DOHH2 (cell line): Measurements from ENCODE around the gene LDLR.

Experiments
- EZH2phosphoT487 ChIP-seq: fragments of 200-600 bp; sonication (generic); IDR thresholded peaks from 2 replicates; pipeline ENCODE4 v1.6.1; 2017; ENCODE audit warnings: borderline replicate concordance, mild to moderate bottlenecking, antibody characterized with exemption, low read length, moderate library complexity, mixed read lengths
- TF ChIP-seq, protein P1 (sequence below): fragments of 200-600 bp; sonication (generic); IDR thresholded peaks from one replicate; pipeline ENCODE4 v1.5.1; 2014; ENCODE audit warnings: antibody characterized with exemption, mild to moderate bottlenecking, low read depth, low read length; ENCODE audit not compliant: poor library complexity, severe bottlenecking

DNA sequence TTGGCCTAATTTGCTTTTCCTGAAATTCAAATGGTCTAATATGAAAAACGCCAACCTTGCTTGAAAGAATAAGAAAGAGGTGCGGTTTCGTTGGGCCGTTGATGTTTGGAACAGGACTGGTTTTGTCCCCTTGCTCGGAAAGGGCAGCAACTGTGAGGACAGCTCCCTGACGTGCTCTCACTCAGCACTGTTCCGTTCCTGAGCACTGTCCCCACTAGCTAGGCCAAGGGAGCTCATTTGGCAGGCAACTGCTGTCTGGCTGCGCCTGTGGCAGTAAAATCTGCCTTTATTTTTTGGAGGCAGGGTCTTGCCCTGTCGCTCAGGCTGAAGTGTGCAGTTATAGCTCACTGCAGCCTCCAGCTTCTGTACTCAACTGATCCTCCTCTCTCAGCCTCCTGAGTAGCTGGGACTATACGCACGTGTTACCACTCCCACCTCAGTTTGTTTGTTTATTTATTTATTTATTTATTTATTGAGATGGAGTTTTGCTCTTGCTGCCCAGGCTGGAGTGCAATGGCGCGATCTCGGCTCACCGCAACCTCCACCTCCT is 4.5 kb downstream of the LDLR start:
- no peak for TF ChIP-seq EZH2phosphoT487
- TF ChIP-seq, protein P1, sequence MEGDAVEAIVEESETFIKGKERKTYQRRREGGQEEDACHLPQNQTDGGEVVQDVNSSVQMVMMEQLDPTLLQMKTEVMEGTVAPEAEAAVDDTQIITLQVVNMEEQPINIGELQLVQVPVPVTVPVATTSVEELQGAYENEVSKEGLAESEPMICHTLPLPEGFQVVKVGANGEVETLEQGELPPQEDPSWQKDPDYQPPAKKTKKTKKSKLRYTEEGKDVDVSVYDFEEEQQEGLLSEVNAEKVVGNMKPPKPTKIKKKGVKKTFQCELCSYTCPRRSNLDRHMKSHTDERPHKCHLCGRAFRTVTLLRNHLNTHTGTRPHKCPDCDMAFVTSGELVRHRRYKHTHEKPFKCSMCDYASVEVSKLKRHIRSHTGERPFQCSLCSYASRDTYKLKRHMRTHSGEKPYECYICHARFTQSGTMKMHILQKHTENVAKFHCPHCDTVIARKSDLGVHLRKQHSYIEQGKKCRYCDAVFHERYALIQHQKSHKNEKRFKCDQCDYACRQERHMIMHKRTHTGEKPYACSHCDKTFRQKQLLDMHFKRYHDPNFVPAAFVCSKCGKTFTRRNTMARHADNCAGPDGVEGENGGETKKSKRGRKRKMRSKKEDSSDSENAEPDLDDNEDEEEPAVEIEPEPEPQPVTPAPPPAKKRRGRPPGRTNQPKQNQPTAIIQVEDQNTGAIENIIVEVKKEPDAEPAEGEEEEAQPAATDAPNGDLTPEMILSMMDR: no peak
